ENCODE measurements around the gene ATP10A. TPM values are rescaled to one million over a fixed set of nuclear protein-coding genes. Genes with fewer than 3 reads are reported as not detected.
A peak's percentile ranks its signal among the peaks of the same experiment; 100 is the strongest.

ATP10A gene
- total RNA-seq, 1 experiment from 2014 or later = 3.0 TPM

DNA sequence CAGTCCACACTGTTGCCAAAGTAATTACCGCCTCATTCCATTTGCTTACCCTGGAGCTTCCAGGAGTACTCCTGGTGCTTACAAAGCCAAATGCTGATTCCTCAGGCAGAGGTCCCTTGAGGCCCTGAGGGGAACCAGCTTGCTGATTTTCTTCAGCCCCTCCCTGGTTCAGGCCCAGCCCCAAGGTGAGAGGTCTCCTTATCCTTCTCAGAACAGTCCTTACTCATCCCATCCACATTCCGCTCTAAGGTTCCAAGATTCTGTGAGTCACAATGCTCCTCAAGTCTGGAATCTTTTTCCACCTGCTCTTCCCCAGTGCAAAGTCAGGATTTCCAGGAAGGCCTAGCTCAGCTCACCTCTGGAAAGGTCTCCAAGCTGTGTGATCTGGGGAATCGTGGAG is 1.8 kb upstream of the ATP10A start:
- Mint-ChIP-seq H3K9me3 (ENCODE audit: low read depth, unreplicated experiment) (no peaks in the 10 kb centered on the region), H3K27me3 (ENCODE audit: unreplicated experiment) (no peaks in the 10 kb centered on the region), H3K4me3 (ENCODE audit: low read depth, unreplicated experiment) (no peak overlapping the region), H3K4me1 (ENCODE audit: low read depth, unreplicated experiment) (no peaks in the 10 kb centered on the region), H3K27ac (ENCODE audit: unreplicated experiment) (no peak overlapping the region), H3K36me3 (ENCODE audit: insufficient read depth, unreplicated experiment) (no peaks in the 10 kb centered on the region)
- TF ChIP-seq, protein P1, sequence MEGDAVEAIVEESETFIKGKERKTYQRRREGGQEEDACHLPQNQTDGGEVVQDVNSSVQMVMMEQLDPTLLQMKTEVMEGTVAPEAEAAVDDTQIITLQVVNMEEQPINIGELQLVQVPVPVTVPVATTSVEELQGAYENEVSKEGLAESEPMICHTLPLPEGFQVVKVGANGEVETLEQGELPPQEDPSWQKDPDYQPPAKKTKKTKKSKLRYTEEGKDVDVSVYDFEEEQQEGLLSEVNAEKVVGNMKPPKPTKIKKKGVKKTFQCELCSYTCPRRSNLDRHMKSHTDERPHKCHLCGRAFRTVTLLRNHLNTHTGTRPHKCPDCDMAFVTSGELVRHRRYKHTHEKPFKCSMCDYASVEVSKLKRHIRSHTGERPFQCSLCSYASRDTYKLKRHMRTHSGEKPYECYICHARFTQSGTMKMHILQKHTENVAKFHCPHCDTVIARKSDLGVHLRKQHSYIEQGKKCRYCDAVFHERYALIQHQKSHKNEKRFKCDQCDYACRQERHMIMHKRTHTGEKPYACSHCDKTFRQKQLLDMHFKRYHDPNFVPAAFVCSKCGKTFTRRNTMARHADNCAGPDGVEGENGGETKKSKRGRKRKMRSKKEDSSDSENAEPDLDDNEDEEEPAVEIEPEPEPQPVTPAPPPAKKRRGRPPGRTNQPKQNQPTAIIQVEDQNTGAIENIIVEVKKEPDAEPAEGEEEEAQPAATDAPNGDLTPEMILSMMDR (IDR thresholded peaks at IDR 0.05; ENCODE audit: unreplicated experiment) = no peak
- CTCF ChIA-PET = no interaction called here
- intact Hi-C loops (cut with micrococcal nuclease; ENCODE audit: unreplicated experiment) = no loop called here
- no peak for DNase-seq
- no TSS peak for BruUV-seq (replicated peaks)

DNA sequence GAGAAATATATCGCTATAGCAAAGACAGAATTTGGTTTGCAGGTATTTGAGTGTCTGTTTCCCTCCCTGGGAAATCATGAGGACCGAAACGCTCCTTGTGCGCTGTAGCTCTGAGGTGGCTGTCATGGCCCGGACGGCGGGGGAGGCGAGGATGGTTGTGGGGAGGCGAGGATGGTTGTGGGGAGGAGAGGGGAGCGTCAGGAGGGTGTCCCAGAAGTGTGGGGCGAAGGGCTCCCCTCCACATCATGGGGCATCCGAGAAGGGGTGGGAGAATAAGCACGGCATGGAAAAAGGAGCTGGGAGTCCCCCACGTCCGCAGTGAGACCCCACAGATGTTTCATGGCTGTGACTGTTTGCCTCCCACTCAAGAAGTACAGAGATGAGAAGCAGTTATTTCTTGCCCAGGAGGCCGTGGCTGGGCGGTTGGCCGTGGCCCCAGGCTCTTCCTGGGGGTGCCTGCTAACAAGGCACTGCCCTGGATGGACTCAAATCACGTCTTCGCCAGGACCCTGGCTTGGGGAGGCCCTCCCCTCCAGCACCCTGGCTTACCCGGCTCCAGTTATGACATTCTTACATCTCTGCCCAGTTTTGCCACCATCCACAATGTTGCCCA is 947 bp upstream of the ATP10A start:
- no peak overlapping the region for H3K27ac Mint-ChIP-seq (ENCODE audit: unreplicated experiment)
- intact Hi-C loops (cut with micrococcal nuclease; ENCODE audit: unreplicated experiment) = no loop called here
- TF ChIP-seq, protein P1 (IDR thresholded peaks at IDR 0.05; ENCODE audit: unreplicated experiment) = no peak
- no peak for DNase-seq
- no peaks in the 10 kb centered on the region for H3K27me3 Mint-ChIP-seq (ENCODE audit: unreplicated experiment)
- no TSS peak for BruUV-seq (replicated peaks)
- H3K36me3 Mint-ChIP-seq (ENCODE audit: insufficient read depth, unreplicated experiment) = no peaks in the 10 kb centered on the region
- no peaks in the 10 kb centered on the region for H3K9me3 Mint-ChIP-seq (ENCODE audit: low read depth, unreplicated experiment)
- H3K4me1 Mint-ChIP-seq (ENCODE audit: low read depth, unreplicated experiment) = no peaks in the 10 kb centered on the region
- CTCF ChIA-PET = no interaction called here
- H3K4me3 Mint-ChIP-seq (ENCODE audit: low read depth, unreplicated experiment) = no peak overlapping the region

DNA sequence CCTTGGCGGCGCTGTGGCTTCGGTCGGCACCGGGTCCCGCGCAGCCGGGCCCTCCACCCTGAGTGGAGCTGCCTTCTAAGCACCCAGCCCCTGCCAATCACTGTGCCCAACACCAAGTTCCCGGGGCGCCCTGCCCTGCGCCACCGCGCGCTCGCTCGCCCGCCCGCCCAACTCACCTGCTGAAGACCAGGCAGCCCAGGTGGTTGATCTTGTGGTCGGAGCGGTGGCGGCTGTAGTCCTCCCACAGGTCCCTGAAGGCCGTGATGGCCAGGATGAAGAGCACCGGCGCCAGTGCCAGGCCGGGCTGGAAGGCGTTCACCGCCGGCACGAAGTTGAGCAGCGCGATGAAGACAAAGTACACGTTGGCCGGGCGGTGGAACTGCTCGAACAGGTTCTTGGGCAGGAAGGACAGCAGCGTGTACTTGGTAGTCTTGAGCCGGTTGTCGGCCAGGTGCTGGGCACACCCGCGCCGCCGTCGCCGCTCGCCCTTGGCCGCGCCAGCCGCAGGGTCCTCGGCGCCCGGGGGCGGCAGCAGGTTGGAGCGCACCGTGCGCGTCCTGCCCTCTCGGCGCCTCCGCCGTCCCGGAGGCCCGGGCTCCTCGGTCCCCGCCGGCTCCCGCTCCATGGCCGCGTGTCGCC is 536 bp downstream of the ATP10A start:
- Mint-ChIP-seq H3K9me3 (ENCODE audit: low read depth, unreplicated experiment) (no peaks in the 10 kb centered on the region), H3K36me3 (ENCODE audit: insufficient read depth, unreplicated experiment) (no peaks in the 10 kb centered on the region), H3K4me3 (ENCODE audit: low read depth, unreplicated experiment) (peak overlapping the region; percentile 45), H3K27me3 (ENCODE audit: unreplicated experiment) (no peaks in the 10 kb centered on the region), H3K27ac (ENCODE audit: unreplicated experiment) (no peak overlapping the region), H3K4me1 (ENCODE audit: low read depth, unreplicated experiment) (no peaks in the 10 kb centered on the region)
- CTCF ChIA-PET = no interaction called here
- intact Hi-C loops (cut with micrococcal nuclease; ENCODE audit: unreplicated experiment) = no loop called here
- TF ChIP-seq, protein P1 (IDR thresholded peaks at IDR 0.05; ENCODE audit: unreplicated experiment) = no peak
- no TSS peak for BruUV-seq (replicated peaks)
- DNase-seq = peak; percentile 23

DNA sequence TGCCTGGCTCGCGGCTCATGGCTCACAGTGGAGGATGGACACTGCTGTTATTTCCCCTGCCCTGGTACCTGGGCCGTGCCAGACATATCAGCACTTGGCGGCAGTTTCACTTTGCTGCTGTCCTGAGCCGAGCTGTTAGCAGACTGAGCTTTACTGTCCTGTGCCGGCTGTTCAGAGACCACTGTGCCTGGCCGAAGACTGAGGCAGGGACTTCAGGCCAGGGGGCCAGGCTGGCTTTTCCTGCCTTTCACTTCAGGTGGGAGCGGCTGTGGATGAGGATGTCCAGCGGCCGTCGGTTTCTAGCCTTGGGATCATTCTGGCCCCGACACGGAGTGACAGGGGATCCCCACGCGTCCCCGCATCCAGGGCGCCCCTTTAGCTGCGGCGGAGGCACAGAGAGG is 1.1 kb downstream of the ATP10A start:
- DNase-seq = no peak
- H3K4me1 Mint-ChIP-seq (ENCODE audit: low read depth, unreplicated experiment) = no peaks in the 10 kb centered on the region
- no peaks in the 10 kb centered on the region for H3K9me3 Mint-ChIP-seq (ENCODE audit: low read depth, unreplicated experiment)
- peak overlapping the region; percentile 45 for H3K4me3 Mint-ChIP-seq (ENCODE audit: low read depth, unreplicated experiment)
- H3K27ac Mint-ChIP-seq (ENCODE audit: unreplicated experiment) = no peak overlapping the region
- intact Hi-C loops (cut with micrococcal nuclease; ENCODE audit: unreplicated experiment) = no loop called here
- H3K36me3 Mint-ChIP-seq (ENCODE audit: insufficient read depth, unreplicated experiment) = no peaks in the 10 kb centered on the region
- BruUV-seq (replicated peaks) = no TSS peak
- H3K27me3 Mint-ChIP-seq (ENCODE audit: unreplicated experiment) = no peaks in the 10 kb centered on the region
- TF ChIP-seq, protein P1 (IDR thresholded peaks at IDR 0.05; ENCODE audit: unreplicated experiment) = no peak
- CTCF ChIA-PET = no interaction called here

Measured in Calu3 (cell line).